ENCODE measurements around the gene RGS12. TPM values are rescaled to one million over a fixed set of nuclear protein-coding genes. Genes with fewer than 3 reads are reported as not detected.

Gene RGS12
- polyA plus RNA-seq, 1 donor (not counting 4 experiments of a cell fraction or from before 2014, with no cell fraction given) = 34.0 TPM

DNA sequence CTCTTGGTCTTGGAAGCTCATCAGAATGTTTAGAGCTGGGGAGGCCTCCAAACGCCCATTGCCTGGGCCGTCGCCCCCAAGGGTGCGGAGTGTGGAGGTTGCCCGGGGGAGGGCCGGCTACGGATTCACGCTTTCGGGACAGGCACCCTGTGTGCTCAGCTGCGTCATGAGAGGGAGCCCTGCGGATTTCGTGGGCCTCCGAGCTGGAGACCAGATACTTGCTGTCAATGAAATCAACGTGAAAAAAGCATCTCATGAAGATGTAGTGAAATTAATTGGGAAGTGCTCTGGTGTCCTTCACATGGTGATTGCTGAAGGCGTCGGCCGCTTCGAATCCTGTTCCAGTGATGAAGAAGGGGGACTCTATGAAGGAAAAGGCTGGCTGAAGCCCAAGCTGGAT is 23.3 kb downstream of the RGS12 start:
- H3K4me1 ChIP-seq (ENCODE audit: control insufficient read depth, extremely low read depth, insufficient read depth, low read length) = peaks cover 9% of the 10 kb centered on the region
- no peaks in the 10 kb centered on the region for H3K9me3 ChIP-seq (ENCODE audit: control insufficient read depth, low read depth, low read length)
- no peak overlapping the region for H2AFZ ChIP-seq (ENCODE audit: control insufficient read depth, low read length)
- H3K9me1 ChIP-seq (ENCODE audit: control insufficient read depth, extremely low read depth, insufficient read depth, low read length) = no peaks in the 10 kb centered on the region
- H3K27ac ChIP-seq (ENCODE audit: control insufficient read depth, insufficient read depth, low read length) = no peak overlapping the region
- H4K20me1 ChIP-seq (ENCODE audit: control insufficient read depth, extremely low read depth, insufficient read depth, low read length) = no peaks in the 10 kb centered on the region
- no peaks in the 10 kb centered on the region for H3K79me2 ChIP-seq (ENCODE audit: control insufficient read depth, insufficient read depth, low read length)
- H3K27me3 ChIP-seq (ENCODE audit: control insufficient read depth, extremely low read depth, insufficient read depth, low read length) = no peaks in the 10 kb centered on the region
- dilution Hi-C loops (cut with MboI; ENCODE audit: extremely low pct_ligation_motif_present, low sequenced_read_pairs) = no loop called here
- FAIRE-seq = no peak
- DNase-seq (ENCODE audit: low read depth, low spot score) = no peak
- H3K4me3 ChIP-seq (ENCODE audit: control insufficient read depth in 2 of 3, extremely low read depth in 1 of 3, insufficient read depth in 2 of 3, low read depth in 1 of 3, low read length in 3 of 3) = no peak overlapping the region
- TF ChIP-seq EZH2 (IDR thresholded peaks at IDR 0.05; ENCODE audit: low read length) = no peak
- TF ChIP-seq, protein P1, sequence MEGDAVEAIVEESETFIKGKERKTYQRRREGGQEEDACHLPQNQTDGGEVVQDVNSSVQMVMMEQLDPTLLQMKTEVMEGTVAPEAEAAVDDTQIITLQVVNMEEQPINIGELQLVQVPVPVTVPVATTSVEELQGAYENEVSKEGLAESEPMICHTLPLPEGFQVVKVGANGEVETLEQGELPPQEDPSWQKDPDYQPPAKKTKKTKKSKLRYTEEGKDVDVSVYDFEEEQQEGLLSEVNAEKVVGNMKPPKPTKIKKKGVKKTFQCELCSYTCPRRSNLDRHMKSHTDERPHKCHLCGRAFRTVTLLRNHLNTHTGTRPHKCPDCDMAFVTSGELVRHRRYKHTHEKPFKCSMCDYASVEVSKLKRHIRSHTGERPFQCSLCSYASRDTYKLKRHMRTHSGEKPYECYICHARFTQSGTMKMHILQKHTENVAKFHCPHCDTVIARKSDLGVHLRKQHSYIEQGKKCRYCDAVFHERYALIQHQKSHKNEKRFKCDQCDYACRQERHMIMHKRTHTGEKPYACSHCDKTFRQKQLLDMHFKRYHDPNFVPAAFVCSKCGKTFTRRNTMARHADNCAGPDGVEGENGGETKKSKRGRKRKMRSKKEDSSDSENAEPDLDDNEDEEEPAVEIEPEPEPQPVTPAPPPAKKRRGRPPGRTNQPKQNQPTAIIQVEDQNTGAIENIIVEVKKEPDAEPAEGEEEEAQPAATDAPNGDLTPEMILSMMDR (optimal IDR thresholded peaks at IDR 0.05 in 1 of 3, IDR thresholded peaks at IDR 0.05 in 1 of 3, conservative IDR thresholded peaks at IDR 0.05 in 1 of 3; ENCODE audit: extremely low read depth in 1 of 3, insufficient read depth in 2 of 3, low read length in 3 of 3) = no peak
- H3K36me3 ChIP-seq (ENCODE audit: control insufficient read depth in 2 of 2, extremely low read depth in 1 of 2, insufficient read depth in 2 of 2, low read length in 2 of 2) = no peaks in the 10 kb centered on the region
- no peak overlapping the region for H3K4me2 ChIP-seq (ENCODE audit: control insufficient read depth, extremely low read depth, insufficient read depth, low read depth, low read length)
- no peak overlapping the region for H3K9ac ChIP-seq (ENCODE audit: control insufficient read depth, extremely low read depth, insufficient read depth, low read length)

DNA sequence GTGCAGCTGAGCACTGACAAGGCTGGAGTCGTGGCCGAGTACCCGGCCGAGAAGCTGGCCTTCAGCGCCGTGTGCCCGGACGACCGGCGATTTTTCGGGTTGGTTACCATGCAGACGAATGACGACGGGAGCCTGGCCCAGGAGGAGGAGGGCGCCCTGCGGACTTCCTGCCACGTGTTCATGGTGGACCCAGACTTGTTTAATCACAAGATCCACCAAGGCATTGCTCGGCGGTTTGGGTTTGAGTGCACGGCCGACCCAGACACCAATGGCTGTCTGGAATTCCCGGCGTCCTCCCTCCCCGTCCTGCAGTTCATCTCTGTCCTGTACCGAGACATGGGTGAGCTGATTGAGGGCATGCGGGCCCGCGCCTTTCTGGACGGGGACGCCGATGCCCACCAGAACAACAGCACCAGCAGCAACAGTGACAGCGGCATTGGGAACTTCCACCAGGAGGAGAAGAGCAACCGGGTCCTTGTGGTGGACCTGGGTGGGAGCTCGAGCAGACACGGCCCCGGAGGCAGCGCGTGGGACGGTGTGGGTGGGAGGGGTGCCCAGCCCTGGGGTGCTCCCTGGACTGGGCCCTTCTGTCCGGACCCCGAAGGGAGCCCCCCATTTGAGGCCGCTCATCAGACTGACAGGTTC is 24.3 kb downstream of the RGS12 start:
- Histone ChIP-seq H3K9me3 (ENCODE audit: control insufficient read depth, low read depth, low read length) (no peaks in the 10 kb centered on the region), H2AFZ (ENCODE audit: control insufficient read depth, low read length) (no peak overlapping the region), H3K79me2 (ENCODE audit: control insufficient read depth, insufficient read depth, low read length) (no peaks in the 10 kb centered on the region), H3K4me2 (ENCODE audit: control insufficient read depth, extremely low read depth, insufficient read depth, low read depth, low read length) (no peak overlapping the region), H3K27me3 (ENCODE audit: control insufficient read depth, extremely low read depth, insufficient read depth, low read length) (no peaks in the 10 kb centered on the region), H3K4me1 (ENCODE audit: control insufficient read depth, extremely low read depth, insufficient read depth, low read length) (no peaks in the 10 kb centered on the region), H3K4me3 (ENCODE audit: control insufficient read depth in 2 of 3, extremely low read depth in 1 of 3, insufficient read depth in 2 of 3, low read depth in 1 of 3, low read length in 3 of 3) (no peak overlapping the region), H3K27ac (ENCODE audit: control insufficient read depth, insufficient read depth, low read length) (no peak overlapping the region), H3K9me1 (ENCODE audit: control insufficient read depth, extremely low read depth, insufficient read depth, low read length) (no peaks in the 10 kb centered on the region), H4K20me1 (ENCODE audit: control insufficient read depth, extremely low read depth, insufficient read depth, low read length) (no peaks in the 10 kb centered on the region), H3K9ac (ENCODE audit: control insufficient read depth, extremely low read depth, insufficient read depth, low read length) (no peak overlapping the region), H3K36me3 (ENCODE audit: control insufficient read depth in 2 of 2, extremely low read depth in 1 of 2, insufficient read depth in 2 of 2, low read length in 2 of 2) (no peaks in the 10 kb centered on the region)
- TF ChIP-seq EZH2 (IDR thresholded peaks at IDR 0.05; ENCODE audit: low read length) = no peak
- TF ChIP-seq, protein P1 (optimal IDR thresholded peaks at IDR 0.05 in 1 of 3, IDR thresholded peaks at IDR 0.05 in 1 of 3, conservative IDR thresholded peaks at IDR 0.05 in 1 of 3; ENCODE audit: extremely low read depth in 1 of 3, insufficient read depth in 2 of 3, low read length in 3 of 3) = no peak
- dilution Hi-C loops (cut with MboI; ENCODE audit: extremely low pct_ligation_motif_present, low sequenced_read_pairs) = no loop called here
- DNase-seq (ENCODE audit: low read depth, low spot score) (no peak), FAIRE-seq (no peak)

All from keratinocyte (primary cell).